Body of pancreas (tissue), 4 donors: ENCODE data around the gene CEP162. TPM values are rescaled to one million over a fixed set of nuclear protein-coding genes. Genes with fewer than 3 reads are reported as not detected.

Experiments
- ATAC-seq: fragments of 150-250 bp; one replicate; pipeline ENCODE4 v1.9.1; 2016
- DNase-seq, 4 donors: peaks; one replicate each; pipeline ENCODE4 v3.0.0-alpha.2; 2019
- H3K27ac ChIP-seq, 4 donors: fragments of 200-600 bp; sonication (generic); 1 replicate in 3 of 4; 2 replicates in 1 of 4; pipeline versions ENCODE4 v1.5.1 to v1.6.1; 2016 to 2019; ENCODE audit warnings: mild to moderate bottlenecking in 1 of 4, mixed read lengths in 1 of 4, moderate library complexity in 1 of 4
- H3K27me3 ChIP-seq, 2 donors: fragments of 200-600 bp; sonication (generic); one replicate each; pipeline ENCODE4 v1.6.0; 2016; ENCODE audit warnings: mild to moderate bottlenecking in 1 of 2
- H3K36me3 ChIP-seq, 2 donors: fragments of 200-600 bp; sonication (generic); replicated peaks in 1 of 2; 2 replicates each; pipeline ENCODE4 v1.5.1; 2016; ENCODE audit warnings: low read depth in 2 of 2; ENCODE audit not compliant: insufficient read depth in 1 of 2
- H3K4me1 ChIP-seq: fragments of 200-600 bp; sonication (generic); one replicate; pipeline ENCODE4 v1.6.0; 2016
- H3K4me3 ChIP-seq, 2 donors: fragments of 200-600 bp; sonication (generic); 1 replicate in 1 of 2; 2 replicates in 1 of 2; pipeline ENCODE4 v1.5.1; 2016 to 2019
- H3K9me3 ChIP-seq, 3 donors: fragments of 200-600 bp; sonication (generic); 1 replicate in 2 of 3; 2 replicates in 1 of 3; pipeline ENCODE4 v1.5.1; 2016
- POLR2A ChIP-seq, 3 donors: fragments of 450-650 bp; IDR thresholded peaks; one replicate each; pipeline ENCODE4 v1.6.1; 2016; ENCODE audit warnings: antibody characterized with exemption in 3 of 3, mild to moderate bottlenecking in 2 of 3
- WGBS, 2 donors: methylation state at CpG; one replicate each; pipeline ENCODE4 v1.1.5; 2017; 5-methylcytosine and 5-hydroxymethylcytosine counted together
- intact Hi-C: fragments of 100-400 bp; cut with DNase I; formaldehyde crosslinking; loops from one replicate; pipeline ENCODE4 v1.15.1; 2023
- total RNA-seq, 2 donors: library from RNA; depleted of rRNA; stranded (reverse); fragments of >200 nt; gene quantifications; one replicate each; pipeline ENCODE4 v1.1.0, GENCODE V29; 2016
- TF ChIP-seq, protein P1 (sequence below), 7 experiments: fragments of 450-650 bp in 4 of 7; fragments of 200-600 bp in 3 of 7; sonication (generic) in 3 of 7; IDR thresholded peaks; one replicate each; pipeline ENCODE4 v1.5.1; 2016 to 2019; ENCODE audit warnings: antibody characterized with exemption in 7 of 7

Gene CEP162
- total RNA-seq, 2 donors from 2014 or later = 3.0 to 9.6 TPM

DNA sequence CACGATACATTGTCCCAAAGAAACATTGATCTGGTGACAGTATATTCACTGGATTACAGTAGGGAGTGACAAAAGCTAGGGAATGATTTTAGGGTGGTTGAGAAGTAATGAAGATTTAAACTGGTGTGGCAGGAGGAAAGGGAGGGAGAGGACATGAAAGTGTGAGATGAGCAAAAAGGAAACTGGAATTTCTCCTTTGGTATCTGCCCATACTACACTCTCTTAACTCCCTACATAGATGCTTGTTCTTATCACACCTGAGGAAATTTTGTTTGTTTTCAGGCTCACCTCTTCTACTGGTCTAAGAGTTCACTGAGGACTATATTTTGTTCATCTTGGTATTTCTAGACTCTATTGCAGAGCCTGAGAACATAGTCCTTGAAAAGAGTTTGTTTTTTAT is 44.9 kb upstream of the CEP162 start:
- intact Hi-C loops = no loop called here
- no peak for ATAC-seq
- Histone ChIP-seq H3K9me3 (no peaks in the 10 kb centered on the region), H3K27ac (no peak overlapping the region), H3K36me3 (no peaks in the 10 kb centered on the region), H3K4me3 (no peak overlapping the region), H3K27me3 (no peaks in the 10 kb centered on the region), H3K4me1 (peaks cover 12% of the 10 kb centered on the region)
- 78 to 94% methylated on average over 1 of the region's 1 CpG for WGBS, 2 donors
- no peak for DNase-seq
- no peak for TF ChIP-seq POLR2A (IDR thresholded peaks at IDR 0.05)
- TF ChIP-seq, protein P1, sequence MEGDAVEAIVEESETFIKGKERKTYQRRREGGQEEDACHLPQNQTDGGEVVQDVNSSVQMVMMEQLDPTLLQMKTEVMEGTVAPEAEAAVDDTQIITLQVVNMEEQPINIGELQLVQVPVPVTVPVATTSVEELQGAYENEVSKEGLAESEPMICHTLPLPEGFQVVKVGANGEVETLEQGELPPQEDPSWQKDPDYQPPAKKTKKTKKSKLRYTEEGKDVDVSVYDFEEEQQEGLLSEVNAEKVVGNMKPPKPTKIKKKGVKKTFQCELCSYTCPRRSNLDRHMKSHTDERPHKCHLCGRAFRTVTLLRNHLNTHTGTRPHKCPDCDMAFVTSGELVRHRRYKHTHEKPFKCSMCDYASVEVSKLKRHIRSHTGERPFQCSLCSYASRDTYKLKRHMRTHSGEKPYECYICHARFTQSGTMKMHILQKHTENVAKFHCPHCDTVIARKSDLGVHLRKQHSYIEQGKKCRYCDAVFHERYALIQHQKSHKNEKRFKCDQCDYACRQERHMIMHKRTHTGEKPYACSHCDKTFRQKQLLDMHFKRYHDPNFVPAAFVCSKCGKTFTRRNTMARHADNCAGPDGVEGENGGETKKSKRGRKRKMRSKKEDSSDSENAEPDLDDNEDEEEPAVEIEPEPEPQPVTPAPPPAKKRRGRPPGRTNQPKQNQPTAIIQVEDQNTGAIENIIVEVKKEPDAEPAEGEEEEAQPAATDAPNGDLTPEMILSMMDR (IDR thresholded peaks at IDR 0.05) = no peak

DNA sequence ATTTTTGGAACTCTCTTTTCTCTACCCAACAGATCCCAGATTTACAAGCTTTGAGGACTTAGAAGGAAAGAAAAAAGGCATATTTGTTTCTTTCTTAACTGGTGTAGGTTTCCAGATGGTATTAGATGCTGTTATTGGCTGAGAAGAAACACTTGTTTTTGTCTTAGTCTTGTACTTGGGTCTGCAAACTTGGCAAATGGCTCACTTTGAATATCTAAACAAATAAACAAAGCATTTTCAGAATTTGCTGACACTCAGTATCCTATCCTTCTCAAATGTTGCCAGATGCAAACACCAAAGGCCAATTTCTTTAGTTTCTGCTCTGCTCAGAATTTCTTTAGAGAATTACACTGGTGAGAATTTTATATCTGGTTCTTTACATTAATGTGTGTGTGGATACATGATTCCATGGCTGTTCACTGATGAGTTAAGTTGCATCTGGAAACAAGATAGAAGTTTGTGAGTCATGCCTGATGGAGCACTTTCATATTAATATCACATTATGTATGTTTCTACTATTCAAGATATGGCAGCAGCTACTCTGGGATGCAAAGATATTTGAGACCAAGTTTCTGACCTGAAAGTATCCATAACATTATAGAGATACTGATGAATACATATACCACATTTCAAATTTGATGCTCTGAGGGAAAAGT is 43.7 kb upstream of the CEP162 start:
- H3K36me3 ChIP-seq = no peaks in the 10 kb centered on the region
- intact Hi-C loops = no loop called here
- TF ChIP-seq, protein P1 (IDR thresholded peaks at IDR 0.05) = no peak
- no peak for TF ChIP-seq POLR2A (IDR thresholded peaks at IDR 0.05)
- no peak for DNase-seq
- H3K4me3 ChIP-seq = no peak overlapping the region
- H3K4me1 ChIP-seq = peaks cover 12% of the 10 kb centered on the region
- no peak for ATAC-seq
- no peak overlapping the region for H3K27ac ChIP-seq
- H3K9me3 ChIP-seq = no peaks in the 10 kb centered on the region
- no peaks in the 10 kb centered on the region for H3K27me3 ChIP-seq

DNA sequence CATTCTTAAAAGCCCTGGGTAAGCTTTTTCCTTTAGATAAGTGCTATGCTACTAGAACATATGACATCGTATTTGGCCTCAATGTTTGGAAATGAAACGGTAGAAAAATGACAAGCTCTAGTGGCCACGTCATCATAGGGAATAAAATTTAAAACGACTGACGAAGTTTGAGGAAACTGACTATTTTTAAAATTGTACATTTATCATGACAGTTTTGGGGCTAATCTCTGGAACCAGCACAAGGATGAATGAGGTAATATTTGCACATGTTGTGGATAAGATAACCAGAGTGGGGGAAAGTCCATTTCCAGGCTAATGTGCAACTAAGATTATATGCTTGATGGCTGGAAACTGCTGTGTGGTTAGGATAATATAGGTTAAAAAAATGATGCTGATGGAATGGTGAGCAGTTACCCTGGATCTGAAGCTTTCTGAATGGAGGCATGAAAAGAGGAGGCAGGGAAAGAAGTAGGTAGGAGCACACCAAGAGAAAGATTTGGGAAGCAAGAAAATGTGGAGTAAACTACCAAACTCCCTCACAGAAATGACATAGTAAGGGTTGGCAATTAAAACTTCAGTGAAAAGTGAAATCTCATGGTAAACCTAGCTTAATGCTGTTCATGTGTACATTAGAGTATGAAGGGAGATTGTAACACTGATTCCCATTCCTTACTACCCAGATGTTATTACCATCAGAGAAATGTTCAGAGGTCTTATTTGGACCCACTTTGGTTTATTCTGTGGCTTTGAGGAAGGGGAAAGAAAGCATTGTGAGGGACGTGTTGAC is 42.7 kb upstream of the CEP162 start:
- 5 to 11% methylated on average over 6 of the region's 6 CpGs for WGBS, 2 donors
- Histone ChIP-seq H3K36me3 (no peaks in the 10 kb centered on the region), H3K9me3 (no peaks in the 10 kb centered on the region), H3K27ac (peak overlapping the region in 1 of 4 donors; percentile 3), H3K4me1 (peaks cover 12% of the 10 kb centered on the region), H3K4me3 (no peak overlapping the region), H3K27me3 (no peaks in the 10 kb centered on the region)
- intact Hi-C loops = no loop called here
- TF ChIP-seq, protein P1 (IDR thresholded peaks at IDR 0.05) = no peak
- no peak for TF ChIP-seq POLR2A (IDR thresholded peaks at IDR 0.05)
- DNase-seq = peak in 1 of 4 donors; percentile 10
- peak; percentile 88 for ATAC-seq

DNA sequence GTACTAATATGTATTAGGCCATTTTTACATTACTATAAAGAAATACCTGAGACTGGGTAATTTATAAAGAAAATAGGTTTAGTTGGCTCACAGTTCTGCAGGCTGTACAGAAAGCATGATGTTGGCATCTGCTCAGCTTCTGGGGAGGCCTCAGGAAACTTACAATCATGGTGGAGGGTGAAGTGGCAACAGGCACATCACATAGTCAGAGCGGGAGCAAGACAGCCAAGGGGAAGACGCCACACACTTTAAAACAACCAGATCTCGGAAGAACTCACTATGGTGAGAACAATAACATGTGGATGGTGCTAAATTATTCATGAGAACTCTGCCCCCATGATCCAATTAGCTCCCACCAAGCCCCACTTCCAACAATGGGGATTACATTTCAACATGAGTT is 41.3 kb upstream of the CEP162 start:
- 87 to 91% methylated on average over 3 of the region's 3 CpGs for WGBS, 2 donors
- Histone ChIP-seq H3K27me3 (no peaks in the 10 kb centered on the region), H3K4me1 (peaks cover 12% of the 10 kb centered on the region), H3K27ac (no peak overlapping the region), H3K9me3 (no peaks in the 10 kb centered on the region), H3K36me3 (no peaks in the 10 kb centered on the region), H3K4me3 (no peak overlapping the region)
- intact Hi-C loops = no loop called here
- no peak for ATAC-seq
- TF ChIP-seq POLR2A (IDR thresholded peaks at IDR 0.05) = no peak
- TF ChIP-seq, protein P1 (IDR thresholded peaks at IDR 0.05) = no peak
- no peak for DNase-seq
